ENCODE results near the gene MIDN.

Gene MIDN

DNA sequence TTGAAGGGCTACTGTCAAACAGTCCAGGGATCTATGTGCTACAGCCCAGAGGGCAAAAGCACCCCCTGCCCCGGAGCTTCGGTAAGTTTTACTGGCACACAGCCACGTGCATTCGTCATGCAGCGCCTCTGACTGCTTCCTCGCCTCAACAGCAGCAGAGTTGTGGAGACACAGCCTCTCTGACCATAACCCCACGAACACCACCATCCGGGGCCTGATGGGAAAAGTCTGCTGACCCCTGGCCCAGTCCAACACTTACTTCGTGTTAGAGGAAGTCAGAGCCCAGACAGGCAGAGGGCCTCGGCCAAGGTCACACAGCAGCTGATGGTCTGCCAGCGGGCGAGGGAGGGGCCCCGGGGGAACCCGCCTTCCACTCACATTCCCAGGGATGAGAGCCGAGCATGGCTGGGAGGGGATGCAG, 15.7 kb upstream of the MIDN start (continued):
- TF ChIP-seq ZNF433 (tag by site-specific recombination; IDR thresholded peaks at IDR 0.05; ENCODE audit: low read depth) (no peak), ZIC2 (tag by site-specific recombination; IDR thresholded peaks at IDR 0.05) (no peak), RBAK (tag by site-specific recombination; IDR thresholded peaks at IDR 0.05) (no peak), ZNF561 (tag by site-specific recombination; IDR thresholded peaks at IDR 0.05; ENCODE audit: borderline replicate concordance) (no peak), ZNF112 (tag by site-specific recombination; IDR thresholded peaks at IDR 0.05) (no peak), ZNF777 (tag by site-specific recombination; IDR thresholded peaks at IDR 0.05; ENCODE audit: borderline replicate concordance) (no peak), ZNF654 (tag by site-specific recombination; IDR thresholded peaks at IDR 0.05; ENCODE audit: low read depth) (no peak), ZNF311 (tag by site-specific recombination; IDR thresholded peaks at IDR 0.05; ENCODE audit: borderline replicate concordance) (no peak), MYNN (tag by site-specific recombination; IDR thresholded peaks at IDR 0.05; ENCODE audit: borderline replicate concordance) (no peak), ZNF629 (tag by site-specific recombination; IDR thresholded peaks at IDR 0.05) (peak; percentile 75; the same call in 1 of the 2 replicates), ZNF416 (tag by site-specific recombination; IDR thresholded peaks at IDR 0.05) (no peak), ZSCAN30 (tag by site-specific recombination; IDR thresholded peaks at IDR 0.05) (no peak), ZNF292 (tag by site-specific recombination; IDR thresholded peaks at IDR 0.05; ENCODE audit: borderline replicate concordance, low read depth) (no peak), HOXC10 (CRISPR knock-in tag; IDR thresholded peaks at IDR 0.05) (no peak), ZNF843 (tag by site-specific recombination; IDR thresholded peaks at IDR 0.05) (no peak), ZNF155 (tag by site-specific recombination; IDR thresholded peaks at IDR 0.05) (no peak), ZNF658 (tag by site-specific recombination; IDR thresholded peaks at IDR 0.05) (no peak), ZNF391 (tag by site-specific recombination; IDR thresholded peaks at IDR 0.05; ENCODE audit: borderline replicate concordance, low read depth) (no peak), BCL11B (tag by site-specific recombination; IDR thresholded peaks at IDR 0.05; ENCODE audit: low read depth) (no peak), ZNF785 (tag by site-specific recombination; IDR thresholded peaks at IDR 0.05) (no peak)
- TF ChIP-seq, protein P1, sequence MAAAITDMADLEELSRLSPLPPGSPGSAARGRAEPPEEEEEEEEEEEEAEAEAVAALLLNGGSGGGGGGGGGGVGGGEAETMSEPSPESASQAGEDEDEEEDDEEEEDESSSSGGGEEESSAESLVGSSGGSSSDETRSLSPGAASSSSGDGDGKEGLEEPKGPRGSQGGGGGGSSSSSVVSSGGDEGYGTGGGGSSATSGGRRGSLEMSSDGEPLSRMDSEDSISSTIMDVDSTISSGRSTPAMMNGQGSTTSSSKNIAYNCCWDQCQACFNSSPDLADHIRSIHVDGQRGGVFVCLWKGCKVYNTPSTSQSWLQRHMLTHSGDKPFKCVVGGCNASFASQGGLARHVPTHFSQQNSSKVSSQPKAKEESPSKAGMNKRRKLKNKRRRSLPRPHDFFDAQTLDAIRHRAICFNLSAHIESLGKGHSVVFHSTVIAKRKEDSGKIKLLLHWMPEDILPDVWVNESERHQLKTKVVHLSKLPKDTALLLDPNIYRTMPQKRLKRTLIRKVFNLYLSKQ (tag by site-specific recombination; IDR thresholded peaks at IDR 0.05; ENCODE audit: borderline replicate concordance), result no peak
- TF ChIP-seq, protein P2, sequence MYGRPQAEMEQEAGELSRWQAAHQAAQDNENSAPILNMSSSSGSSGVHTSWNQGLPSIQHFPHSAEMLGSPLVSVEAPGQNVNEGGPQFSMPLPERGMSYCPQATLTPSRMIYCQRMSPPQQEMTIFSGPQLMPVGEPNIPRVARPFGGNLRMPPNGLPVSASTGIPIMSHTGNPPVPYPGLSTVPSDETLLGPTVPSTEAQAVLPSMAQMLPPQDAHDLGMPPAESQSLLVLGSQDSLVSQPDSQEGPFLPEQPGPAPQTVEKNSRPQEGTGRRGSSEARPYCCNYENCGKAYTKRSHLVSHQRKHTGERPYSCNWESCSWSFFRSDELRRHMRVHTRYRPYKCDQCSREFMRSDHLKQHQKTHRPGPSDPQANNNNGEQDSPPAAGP (tag by site-specific recombination; IDR thresholded peaks at IDR 0.05), result 0 out of 2 replicates have a peak, but pooled peaks have one; percentile 31
- TF ChIP-seq, protein P3, sequence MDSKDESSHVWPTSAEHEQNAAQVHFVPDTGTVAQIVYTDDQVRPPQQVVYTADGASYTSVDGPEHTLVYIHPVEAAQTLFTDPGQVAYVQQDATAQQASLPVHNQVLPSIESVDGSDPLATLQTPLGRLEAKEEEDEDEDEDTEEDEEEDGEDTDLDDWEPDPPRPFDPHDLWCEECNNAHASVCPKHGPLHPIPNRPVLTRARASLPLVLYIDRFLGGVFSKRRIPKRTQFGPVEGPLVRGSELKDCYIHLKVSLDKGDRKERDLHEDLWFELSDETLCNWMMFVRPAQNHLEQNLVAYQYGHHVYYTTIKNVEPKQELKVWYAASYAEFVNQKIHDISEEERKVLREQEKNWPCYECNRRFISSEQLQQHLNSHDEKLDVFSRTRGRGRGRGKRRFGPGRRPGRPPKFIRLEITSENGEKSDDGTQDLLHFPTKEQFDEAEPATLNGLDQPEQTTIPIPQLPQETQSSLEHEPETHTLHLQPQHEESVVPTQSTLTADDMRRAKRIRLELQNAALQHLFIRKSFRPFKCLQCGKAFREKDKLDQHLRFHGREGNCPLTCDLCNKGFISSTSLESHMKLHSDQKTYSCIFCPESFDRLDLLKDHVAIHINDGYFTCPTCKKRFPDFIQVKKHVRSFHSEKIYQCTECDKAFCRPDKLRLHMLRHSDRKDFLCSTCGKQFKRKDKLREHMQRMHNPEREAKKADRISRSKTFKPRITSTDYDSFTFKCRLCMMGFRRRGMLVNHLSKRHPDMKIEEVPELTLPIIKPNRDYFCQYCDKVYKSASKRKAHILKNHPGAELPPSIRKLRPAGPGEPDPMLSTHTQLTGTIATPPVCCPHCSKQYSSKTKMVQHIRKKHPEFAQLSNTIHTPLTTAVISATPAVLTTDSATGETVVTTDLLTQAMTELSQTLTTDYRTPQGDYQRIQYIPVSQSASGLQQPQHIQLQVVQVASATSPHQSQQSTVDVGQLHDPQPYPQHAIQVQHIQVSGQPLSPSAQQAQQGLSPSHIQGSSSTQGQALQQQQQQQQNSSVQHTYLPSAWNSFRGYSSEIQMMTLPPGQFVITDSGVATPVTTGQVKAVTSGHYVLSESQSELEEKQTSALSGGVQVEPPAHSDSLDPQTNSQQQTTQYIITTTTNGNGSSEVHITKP (tag by site-specific recombination; IDR thresholded peaks at IDR 0.05), result no peak
- TF ChIP-seq, protein P4, sequence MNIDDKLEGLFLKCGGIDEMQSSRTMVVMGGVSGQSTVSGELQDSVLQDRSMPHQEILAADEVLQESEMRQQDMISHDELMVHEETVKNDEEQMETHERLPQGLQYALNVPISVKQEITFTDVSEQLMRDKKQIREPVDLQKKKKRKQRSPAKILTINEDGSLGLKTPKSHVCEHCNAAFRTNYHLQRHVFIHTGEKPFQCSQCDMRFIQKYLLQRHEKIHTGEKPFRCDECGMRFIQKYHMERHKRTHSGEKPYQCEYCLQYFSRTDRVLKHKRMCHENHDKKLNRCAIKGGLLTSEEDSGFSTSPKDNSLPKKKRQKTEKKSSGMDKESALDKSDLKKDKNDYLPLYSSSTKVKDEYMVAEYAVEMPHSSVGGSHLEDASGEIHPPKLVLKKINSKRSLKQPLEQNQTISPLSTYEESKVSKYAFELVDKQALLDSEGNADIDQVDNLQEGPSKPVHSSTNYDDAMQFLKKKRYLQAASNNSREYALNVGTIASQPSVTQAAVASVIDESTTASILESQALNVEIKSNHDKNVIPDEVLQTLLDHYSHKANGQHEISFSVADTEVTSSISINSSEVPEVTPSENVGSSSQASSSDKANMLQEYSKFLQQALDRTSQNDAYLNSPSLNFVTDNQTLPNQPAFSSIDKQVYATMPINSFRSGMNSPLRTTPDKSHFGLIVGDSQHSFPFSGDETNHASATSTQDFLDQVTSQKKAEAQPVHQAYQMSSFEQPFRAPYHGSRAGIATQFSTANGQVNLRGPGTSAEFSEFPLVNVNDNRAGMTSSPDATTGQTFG (tag by site-specific recombination; IDR thresholded peaks at IDR 0.05; ENCODE audit: borderline replicate concordance), result no peak
- TF ChIP-seq, protein P5, sequence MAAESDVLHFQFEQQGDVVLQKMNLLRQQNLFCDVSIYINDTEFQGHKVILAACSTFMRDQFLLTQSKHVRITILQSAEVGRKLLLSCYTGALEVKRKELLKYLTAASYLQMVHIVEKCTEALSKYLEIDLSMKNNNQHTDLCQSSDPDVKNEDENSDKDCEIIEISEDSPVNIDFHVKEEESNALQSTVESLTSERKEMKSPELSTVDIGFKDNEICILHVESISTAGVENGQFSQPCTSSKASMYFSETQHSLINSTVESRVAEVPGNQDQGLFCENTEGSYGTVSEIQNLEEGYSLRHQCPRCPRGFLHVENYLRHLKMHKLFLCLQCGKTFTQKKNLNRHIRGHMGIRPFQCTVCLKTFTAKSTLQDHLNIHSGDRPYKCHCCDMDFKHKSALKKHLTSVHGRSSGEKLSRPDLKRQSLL (tag by site-specific recombination; IDR thresholded peaks at IDR 0.05), result no peak
- TF ChIP-seq, protein P6, sequence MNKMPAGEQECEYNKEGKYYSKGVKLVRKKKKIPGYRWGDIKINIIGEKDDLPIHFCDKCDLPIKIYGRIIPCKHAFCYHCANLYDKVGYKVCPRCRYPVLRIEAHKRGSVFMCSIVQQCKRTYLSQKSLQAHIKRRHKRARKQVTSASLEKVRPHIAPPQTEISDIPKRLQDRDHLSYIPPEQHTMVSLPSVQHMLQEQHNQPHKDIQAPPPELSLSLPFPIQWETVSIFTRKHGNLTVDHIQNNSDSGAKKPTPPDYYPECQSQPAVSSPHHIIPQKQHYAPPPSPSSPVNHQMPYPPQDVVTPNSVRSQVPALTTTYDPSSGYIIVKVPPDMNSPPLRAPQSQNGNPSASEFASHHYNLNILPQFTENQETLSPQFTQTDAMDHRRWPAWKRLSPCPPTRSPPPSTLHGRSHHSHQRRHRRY (tag by site-specific recombination; IDR thresholded peaks at IDR 0.05), result no peak
- TF ChIP-seq, protein P7, sequence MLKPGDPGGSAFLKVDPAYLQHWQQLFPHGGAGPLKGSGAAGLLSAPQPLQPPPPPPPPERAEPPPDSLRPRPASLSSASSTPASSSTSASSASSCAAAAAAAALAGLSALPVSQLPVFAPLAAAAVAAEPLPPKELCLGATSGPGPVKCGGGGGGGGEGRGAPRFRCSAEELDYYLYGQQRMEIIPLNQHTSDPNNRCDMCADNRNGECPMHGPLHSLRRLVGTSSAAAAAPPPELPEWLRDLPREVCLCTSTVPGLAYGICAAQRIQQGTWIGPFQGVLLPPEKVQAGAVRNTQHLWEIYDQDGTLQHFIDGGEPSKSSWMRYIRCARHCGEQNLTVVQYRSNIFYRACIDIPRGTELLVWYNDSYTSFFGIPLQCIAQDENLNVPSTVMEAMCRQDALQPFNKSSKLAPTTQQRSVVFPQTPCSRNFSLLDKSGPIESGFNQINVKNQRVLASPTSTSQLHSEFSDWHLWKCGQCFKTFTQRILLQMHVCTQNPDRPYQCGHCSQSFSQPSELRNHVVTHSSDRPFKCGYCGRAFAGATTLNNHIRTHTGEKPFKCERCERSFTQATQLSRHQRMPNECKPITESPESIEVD (tag by site-specific recombination; IDR thresholded peaks at IDR 0.05), result no peak
